GM12873 (cell line): ENCODE measurements around the gene ZNF281.

Source experiments
- TF ChIP-seq, protein P1 (sequence below): IDR thresholded peaks from 2 replicates; pipeline ENCODE4 v1.5.1; 2012; ENCODE audit warnings: low read depth, mild to moderate bottlenecking, moderate library complexity, low read length, control low read depth; ENCODE audit not compliant: insufficient read depth; ENCODE audit errors: missing control alignments

Gene ZNF281

DNA sequence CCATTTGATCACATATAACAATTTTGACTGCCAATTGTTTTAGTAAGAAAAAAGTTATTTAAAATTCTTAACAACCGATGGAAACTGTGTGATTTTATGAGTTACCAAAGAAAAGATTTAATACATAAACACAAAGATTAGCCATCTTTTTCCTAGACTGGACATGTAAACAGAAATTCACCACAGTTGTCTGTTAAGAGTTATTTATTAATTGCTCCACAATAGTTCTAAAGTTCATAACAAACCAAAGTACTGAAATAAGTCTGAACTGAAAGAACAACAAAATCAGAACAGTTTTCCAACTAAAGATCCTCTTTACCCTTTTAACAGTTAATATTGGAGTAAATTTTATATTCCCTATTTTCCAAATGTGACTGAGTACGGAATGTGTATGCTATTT lies 8.6 kb downstream of the ZNF281 start:
- TF ChIP-seq, protein P1, sequence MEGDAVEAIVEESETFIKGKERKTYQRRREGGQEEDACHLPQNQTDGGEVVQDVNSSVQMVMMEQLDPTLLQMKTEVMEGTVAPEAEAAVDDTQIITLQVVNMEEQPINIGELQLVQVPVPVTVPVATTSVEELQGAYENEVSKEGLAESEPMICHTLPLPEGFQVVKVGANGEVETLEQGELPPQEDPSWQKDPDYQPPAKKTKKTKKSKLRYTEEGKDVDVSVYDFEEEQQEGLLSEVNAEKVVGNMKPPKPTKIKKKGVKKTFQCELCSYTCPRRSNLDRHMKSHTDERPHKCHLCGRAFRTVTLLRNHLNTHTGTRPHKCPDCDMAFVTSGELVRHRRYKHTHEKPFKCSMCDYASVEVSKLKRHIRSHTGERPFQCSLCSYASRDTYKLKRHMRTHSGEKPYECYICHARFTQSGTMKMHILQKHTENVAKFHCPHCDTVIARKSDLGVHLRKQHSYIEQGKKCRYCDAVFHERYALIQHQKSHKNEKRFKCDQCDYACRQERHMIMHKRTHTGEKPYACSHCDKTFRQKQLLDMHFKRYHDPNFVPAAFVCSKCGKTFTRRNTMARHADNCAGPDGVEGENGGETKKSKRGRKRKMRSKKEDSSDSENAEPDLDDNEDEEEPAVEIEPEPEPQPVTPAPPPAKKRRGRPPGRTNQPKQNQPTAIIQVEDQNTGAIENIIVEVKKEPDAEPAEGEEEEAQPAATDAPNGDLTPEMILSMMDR = no peak

DNA sequence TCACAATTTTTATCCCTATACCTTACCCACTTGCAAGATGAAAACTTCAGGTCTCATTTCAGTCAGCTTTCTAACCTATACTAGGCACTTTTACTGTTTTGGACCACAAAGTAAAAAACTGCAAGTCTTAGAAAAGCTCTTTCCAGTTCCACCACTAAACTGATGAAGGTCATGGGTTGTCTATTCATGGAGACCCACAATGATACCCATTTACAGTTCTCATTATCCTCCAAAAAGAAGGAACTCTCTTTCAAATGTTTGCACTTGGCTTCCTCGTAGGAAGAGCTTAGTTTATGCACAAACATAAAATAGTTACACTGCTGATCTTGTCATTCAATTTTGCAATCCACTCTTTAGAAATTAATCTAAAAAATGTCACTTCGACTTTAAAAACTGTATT lies 9.3 kb downstream of the ZNF281 start:
- TF ChIP-seq, protein P1 = no peak

DNA sequence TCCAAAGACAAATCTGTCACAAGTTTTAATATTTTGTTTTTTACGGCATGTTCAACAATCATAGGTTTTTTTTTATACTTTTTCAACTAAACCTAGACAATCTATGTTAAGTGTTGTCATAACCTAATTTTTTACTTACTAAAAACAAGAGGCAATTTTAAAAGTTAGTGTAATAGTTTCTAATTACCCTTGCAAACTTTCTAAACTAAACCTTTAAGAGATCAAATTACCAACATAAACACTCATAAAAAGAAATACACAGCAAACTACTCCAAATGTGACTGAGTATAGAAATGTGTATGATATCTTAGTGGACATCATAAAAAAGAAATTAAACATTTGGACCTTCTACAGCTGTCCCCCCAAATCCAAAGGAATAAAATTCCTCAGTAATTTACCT lies 10.0 kb downstream of the ZNF281 start:
- TF ChIP-seq, protein P1 = no peak

DNA sequence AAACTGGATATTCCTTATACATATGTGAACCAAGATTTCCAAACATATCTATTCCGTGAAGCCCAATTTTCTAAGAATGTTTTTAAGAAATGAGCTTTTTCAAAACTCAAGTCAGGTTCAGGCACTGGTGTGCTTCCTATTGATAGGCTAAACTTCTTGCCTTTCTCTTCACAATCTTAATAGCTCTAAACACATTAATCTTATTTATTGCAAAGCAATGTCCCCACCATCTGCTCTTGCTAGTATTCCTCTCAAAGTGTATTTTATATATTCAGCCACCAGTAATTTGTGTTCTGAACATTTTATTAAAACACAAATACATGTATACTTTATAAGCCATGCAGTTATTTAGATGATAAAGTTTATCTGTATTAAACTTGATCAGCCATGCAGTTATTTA lies 11.5 kb downstream of the ZNF281 start:
- TF ChIP-seq, protein P1 = no peak

DNA sequence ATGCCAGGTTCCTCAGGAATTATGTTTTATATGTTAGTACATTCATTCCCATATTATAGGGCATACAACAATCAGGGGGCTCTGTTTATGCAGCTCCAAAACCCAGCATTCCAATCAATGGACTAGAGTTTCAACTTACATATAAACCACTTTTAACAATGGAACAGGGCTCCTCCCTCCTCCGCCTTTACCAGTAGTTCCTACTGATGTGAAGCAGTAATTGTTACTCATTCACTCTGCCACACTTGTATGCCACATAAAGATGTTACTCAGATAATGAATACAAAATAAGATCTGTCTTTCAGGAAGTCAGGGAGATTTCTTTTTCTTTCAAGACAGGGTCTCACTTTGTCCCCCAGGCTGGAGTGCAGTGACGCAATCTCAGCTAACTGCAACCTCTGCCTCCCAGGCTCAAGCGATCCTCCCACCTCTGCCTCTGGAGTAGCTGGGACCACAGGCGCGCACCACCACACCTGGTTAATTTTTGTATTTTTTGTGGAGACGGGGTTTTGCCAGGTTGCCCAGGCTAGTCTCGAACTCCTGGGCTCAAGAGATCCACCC lies 17.1 kb downstream of the ZNF281 start:
- TF ChIP-seq, protein P1 = no peak

DNA sequence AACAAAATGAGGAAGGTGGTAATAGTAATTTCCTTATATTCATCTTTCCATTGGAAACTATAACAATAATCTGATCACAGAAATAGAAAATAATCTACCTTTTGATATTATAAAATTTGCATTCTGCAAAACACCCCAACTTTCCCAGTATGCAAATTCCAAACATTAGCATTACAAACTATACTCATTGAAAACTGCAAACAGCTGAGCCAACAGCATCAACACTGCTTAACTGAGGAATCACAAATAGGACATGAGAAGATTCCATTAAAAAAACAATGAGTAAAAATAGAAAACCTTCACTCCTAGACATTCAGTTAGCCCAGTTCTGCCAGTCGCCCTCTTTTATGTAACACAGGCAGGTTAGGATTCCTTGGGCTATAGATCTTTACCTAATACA lies 18.1 kb downstream of the ZNF281 start:
- TF ChIP-seq, protein P1 = no peak

DNA sequence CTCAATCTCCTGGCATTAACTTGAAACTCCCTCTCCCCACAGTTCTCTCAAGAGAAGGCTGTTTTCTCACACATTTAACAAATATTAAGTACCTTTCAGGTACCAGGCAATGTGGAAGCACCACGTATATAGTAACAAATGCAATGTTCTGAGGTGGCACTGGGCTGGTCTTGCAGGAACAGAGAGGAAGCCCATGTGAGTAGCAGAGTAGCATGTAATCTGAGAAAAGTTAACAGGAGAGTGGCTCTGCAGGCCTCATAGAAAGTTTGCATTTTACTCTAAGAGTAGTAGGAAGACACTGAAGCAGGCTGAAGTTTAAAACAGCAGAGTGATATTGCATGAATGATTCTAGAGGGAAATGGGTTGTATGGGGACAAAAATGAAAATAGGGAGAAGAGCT lies 21.0 kb downstream of the ZNF281 start:
- TF ChIP-seq, protein P1 = no peak
